HCT116 (cell line): Measurements from ENCODE around the gene SMTN.

Source experiments
- ATF3 ChIP-seq: IDR thresholded peaks from 2 replicates; pipeline ENCODE4 v1.6.1; 2012
- CEBPB ChIP-seq: IDR thresholded peaks from 2 replicates; pipeline ENCODE4 v1.6.1; 2012; ENCODE audit warnings: low read depth
- CTCF ChIP-seq, 3 experiments: fragments of 200-600 bp in 1 of 3; sonication (generic) in 1 of 3; IDR thresholded peaks in 2 of 3; conservative IDR thresholded peaks in 1 of 3; 2 replicates each; pipeline ENCODE4 v1.5.1; 2012 to 2017; ENCODE audit warnings: low read depth in 2 of 3, low read length in 2 of 3, antibody characterized with exemption in 1 of 3, borderline replicate concordance in 1 of 3, control low read depth in 1 of 3, mild to moderate bottlenecking in 1 of 3, mixed read lengths in 1 of 3, mixed run types in 1 of 3, moderate library complexity in 1 of 3; ENCODE audit not compliant: insufficient read depth in 1 of 3
- EGR1 ChIP-seq: IDR thresholded peaks from 2 replicates; pipeline ENCODE4 v1.6.1; 2012; ENCODE audit warnings: low read depth
- EZH2 ChIP-seq: fragments of 200-600 bp; sonication (generic); IDR thresholded peaks from 2 replicates; pipeline ENCODE4 v1.6.1; 2017; ENCODE audit warnings: antibody characterized with exemption, mixed run types
- EZH2phosphoT487 ChIP-seq: fragments of 200-600 bp; IDR thresholded peaks from 2 replicates; pipeline ENCODE4 v1.6.1; 2018; ENCODE audit warnings: antibody characterized with exemption, borderline replicate concordance
- JUND ChIP-seq: IDR thresholded peaks from 2 replicates; pipeline ENCODE4 v1.6.1; 2012
- MAX ChIP-seq: IDR thresholded peaks from 2 replicates; pipeline ENCODE4 v1.6.1; 2012
- POLR2A ChIP-seq: IDR thresholded peaks from 2 replicates; pipeline ENCODE4 v1.7.0; 2011; ENCODE audit warnings: borderline replicate concordance; ENCODE audit not compliant: insufficient read depth, insufficient read length; ENCODE audit errors: extremely low read depth
- REST ChIP-seq: IDR thresholded peaks from 2 replicates; pipeline ENCODE4 v1.6.1; 2012; ENCODE audit warnings: low read depth
- YY1 ChIP-seq: IDR thresholded peaks from 2 replicates; pipeline ENCODE4 v1.6.1; 2011; ENCODE audit warnings: low read length, low read depth, moderate library complexity, mild to moderate bottlenecking; ENCODE audit not compliant: insufficient replicate concordance; ENCODE audit errors: extremely low read depth
- ZFX ChIP-seq: fragments of 450-650 bp; IDR thresholded peaks from 2 replicates; pipeline ENCODE4 v1.6.1; 2017

- TF ChIP-seq CTCF (IDR thresholded peaks at IDR 0.05 in 2 of 3, conservative IDR thresholded peaks at IDR 0.05 in 1 of 3; ENCODE audit: borderline replicate concordance in 1 of 3, insufficient read depth in 1 of 3, low read depth in 2 of 3, low read length in 2 of 3) (no peak), EGR1 (no peak), EZH2phosphoT487 (no peak), YY1 (no peak), REST (no peak), ZFX (no peak), POLR2A (no peak), CEBPB (no peak), ATF3 (no peak), EZH2 (no peak), JUND (no peak), MAX (no peak)
Measured at GRCh38 chr22:31081963-31082605, 966 bp downstream of the SMTN start.
